PC-3 (cell line): ENCODE measurements around the gene UNC5B. TPM values are rescaled to one million over a fixed set of nuclear protein-coding genes. Genes with fewer than 3 reads are reported as not detected.

Experiments used
- ATAC-seq: fragments of 200-7000 bp; cut with Tn5 transposase; 2 replicates; pipeline ENCODE4 v1.9.1; 2020; ENCODE audit warnings: mild to moderate bottlenecking, moderate library complexity
- BruUV-seq: library from RNA; stranded (reverse); fragments of 400-500 nt; replicated peaks from 2 replicates; lab custom pipeline; 2021; lab: Mats Ljungman, UMichigan
- CTCF ChIA-PET: fragments of 300-600 bp; sonication (Branson Sonifier 250); formaldehyde crosslinking; loops from one replicate; lab custom pipeline; 2022; ENCODE audit warnings: antibody characterized with exemption; lab: Charles Lee
- POLR2A ChIA-PET: fragments of 300-600 bp; sonication (Branson Sonifier 250); formaldehyde crosslinking; loops from one replicate; lab custom pipeline; 2022; ENCODE audit warnings: antibody characterized with exemption; ENCODE audit not compliant: unreplicated experiment; lab: Charles Lee
- DNase-seq: peaks from one replicate; pipeline ENCODE4 v3.0.0-alpha.2; 2015
- H2AFZ ChIP-seq: fragments of 300-600 bp; sonication (generic); 2 replicates; pipeline ENCODE4 v1.6.0; 2016; ENCODE audit warnings: antibody characterized with exemption, low read length
- H3F3A ChIP-seq: fragments of 300-600 bp; sonication (generic); one replicate; pipeline ENCODE4 v1.6.0; 2017; ENCODE audit warnings: antibody characterized with exemption, low read length, control low read depth, mild to moderate bottlenecking; ENCODE audit not compliant: unreplicated experiment
- H3K27ac ChIP-seq: fragments of 300-600 bp; sonication (generic); 2 replicates; pipeline ENCODE4 v1.5.1; 2016; ENCODE audit warnings: mild to moderate bottlenecking, low read length
- H3K27me3 ChIP-seq: fragments of 300-600 bp; sonication (generic); 2 replicates; pipeline ENCODE4 v1.6.1; 2016; ENCODE audit warnings: low read length, mixed read lengths
- H3K36me3 ChIP-seq: fragments of 300-600 bp; sonication (generic); 2 replicates; pipeline ENCODE4 v1.6.1; 2016; ENCODE audit warnings: low read depth, mixed run types, low read length, mixed read lengths
- H3K4me1 ChIP-seq: fragments of 300-600 bp; sonication (generic); 2 replicates; pipeline ENCODE4 v1.5.1; 2016; ENCODE audit warnings: low read length; ENCODE audit not compliant: insufficient read depth
- H3K4me2 ChIP-seq: fragments of 300-600 bp; sonication (generic); 2 replicates; pipeline ENCODE4 v1.6.0; 2016; ENCODE audit warnings: low read length
- H3K4me3 ChIP-seq: fragments of 300-600 bp; sonication (generic); 2 replicates; pipeline ENCODE4 v1.5.1; 2016; ENCODE audit warnings: mild to moderate bottlenecking, low read length, mixed read lengths
- H3K79me2 ChIP-seq: fragments of 300-600 bp; sonication (generic); 2 replicates; pipeline ENCODE4 v1.6.1; 2017; ENCODE audit warnings: low read length, mixed read lengths
- H3K9ac ChIP-seq: fragments of 300-600 bp; sonication (generic); 2 replicates; pipeline ENCODE4 v1.6.0; 2016; ENCODE audit warnings: mild to moderate bottlenecking, low read length
- H3K9me2 ChIP-seq: fragments of 300-600 bp; sonication (generic); replicated peaks from 2 replicates; pipeline ENCODE4 v1.6.1; 2016; ENCODE audit warnings: mixed run types, low read length, mixed read lengths
- H3K9me3 ChIP-seq: fragments of 300-600 bp; sonication (generic); 2 replicates; pipeline ENCODE4 v1.6.1; 2016; ENCODE audit warnings: low read length, mixed read lengths
- H4K20me1 ChIP-seq: fragments of 300-600 bp; sonication (generic); 2 replicates; pipeline ENCODE4 v1.6.1; 2016; ENCODE audit warnings: low read length, mixed read lengths
- EZH2 ChIP-seq: fragments of 300-600 bp; sonication (generic); IDR thresholded peaks from one replicate; pipeline ENCODE4 v1.6.1; 2017; ENCODE audit warnings: antibody characterized with exemption, mild to moderate bottlenecking, low read length; ENCODE audit not compliant: unreplicated experiment
- EZH2phosphoT487 ChIP-seq: fragments of 300-600 bp; sonication (generic); IDR thresholded peaks from 2 replicates; pipeline ENCODE4 v1.6.1; 2018; ENCODE audit warnings: mild to moderate bottlenecking, antibody characterized with exemption, low read length, borderline replicate concordance
- intact Hi-C: fragments of 100-400 bp; cut with micrococcal nuclease; formaldehyde crosslinking; loops from 2 replicates; pipeline ENCODE4 v1.9.0; 2023
- total RNA-seq: library from RNA; depleted of rRNA; stranded (reverse); fragments of >200 nt; gene quantifications from 2 replicates; pipeline ENCODE4 v1.2.3, GENCODE V29; 2014
- TF ChIP-seq, protein P1 (sequence below): fragments of 300-600 bp; sonication (generic); conservative IDR thresholded peaks from 2 replicates; pipeline ENCODE4 v1.5.1; 2017; ENCODE audit warnings: antibody characterized with exemption, low read depth, mild to moderate bottlenecking, low read length

The UNC5B gene
- total RNA-seq, 1 experiment from 2014 or later: 0.26 TPM

DNA sequence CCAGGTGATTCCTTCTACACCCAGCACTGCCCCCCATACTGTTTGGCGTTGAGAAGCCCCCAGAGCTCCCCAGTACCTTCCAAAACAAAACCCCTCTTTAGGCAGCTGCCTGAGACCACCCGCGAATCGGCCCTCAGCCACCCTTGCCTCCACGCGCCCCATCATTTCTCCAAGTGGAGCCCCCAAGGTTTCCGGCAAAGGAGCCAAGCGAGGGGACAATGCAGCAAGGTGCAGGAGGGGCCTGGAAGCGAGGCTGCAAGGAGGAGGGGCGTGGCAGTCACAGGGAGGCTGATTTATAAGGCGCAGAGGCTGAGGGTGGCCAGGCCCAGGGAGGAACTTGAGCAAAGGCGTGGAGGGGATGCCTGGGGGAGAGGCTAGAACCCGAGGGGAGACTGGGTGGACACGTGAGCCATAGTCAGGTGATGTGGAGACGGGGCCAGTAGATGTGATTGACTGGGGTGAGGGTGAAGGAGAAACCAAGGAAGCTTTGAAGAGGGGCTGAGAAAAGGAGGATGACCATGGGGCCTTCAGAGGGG lies 122.9 kb downstream of the UNC5B start:
- Histone ChIP-seq H3K4me2 (no peak overlapping the region), H3K4me3 (no peak overlapping the region), H3K27me3 (no peaks in the 10 kb centered on the region), H4K20me1 (no peaks in the 10 kb centered on the region), H3K9me3 (no peaks in the 10 kb centered on the region), H3K9ac (no peak overlapping the region), H2AFZ (no peak overlapping the region), H3K9me2 (no peaks in the 10 kb centered on the region), H3K27ac (no peak overlapping the region), H3K79me2 (no peaks in the 10 kb centered on the region), H3K36me3 (no peaks in the 10 kb centered on the region), H3F3A (no peaks in the 10 kb centered on the region), H3K4me1 (peaks cover 18% of the 10 kb centered on the region)
- CTCF ChIA-PET: no interaction called here
- TF ChIP-seq EZH2phosphoT487: no peak
- TF ChIP-seq EZH2: no peak
- TF ChIP-seq, protein P1, sequence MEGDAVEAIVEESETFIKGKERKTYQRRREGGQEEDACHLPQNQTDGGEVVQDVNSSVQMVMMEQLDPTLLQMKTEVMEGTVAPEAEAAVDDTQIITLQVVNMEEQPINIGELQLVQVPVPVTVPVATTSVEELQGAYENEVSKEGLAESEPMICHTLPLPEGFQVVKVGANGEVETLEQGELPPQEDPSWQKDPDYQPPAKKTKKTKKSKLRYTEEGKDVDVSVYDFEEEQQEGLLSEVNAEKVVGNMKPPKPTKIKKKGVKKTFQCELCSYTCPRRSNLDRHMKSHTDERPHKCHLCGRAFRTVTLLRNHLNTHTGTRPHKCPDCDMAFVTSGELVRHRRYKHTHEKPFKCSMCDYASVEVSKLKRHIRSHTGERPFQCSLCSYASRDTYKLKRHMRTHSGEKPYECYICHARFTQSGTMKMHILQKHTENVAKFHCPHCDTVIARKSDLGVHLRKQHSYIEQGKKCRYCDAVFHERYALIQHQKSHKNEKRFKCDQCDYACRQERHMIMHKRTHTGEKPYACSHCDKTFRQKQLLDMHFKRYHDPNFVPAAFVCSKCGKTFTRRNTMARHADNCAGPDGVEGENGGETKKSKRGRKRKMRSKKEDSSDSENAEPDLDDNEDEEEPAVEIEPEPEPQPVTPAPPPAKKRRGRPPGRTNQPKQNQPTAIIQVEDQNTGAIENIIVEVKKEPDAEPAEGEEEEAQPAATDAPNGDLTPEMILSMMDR: no peak
- ATAC-seq (no peak), DNase-seq (no peak)
- no TSS peak for BruUV-seq
- POLR2A ChIA-PET: no interaction called here
- intact Hi-C loops: no loop called here

DNA sequence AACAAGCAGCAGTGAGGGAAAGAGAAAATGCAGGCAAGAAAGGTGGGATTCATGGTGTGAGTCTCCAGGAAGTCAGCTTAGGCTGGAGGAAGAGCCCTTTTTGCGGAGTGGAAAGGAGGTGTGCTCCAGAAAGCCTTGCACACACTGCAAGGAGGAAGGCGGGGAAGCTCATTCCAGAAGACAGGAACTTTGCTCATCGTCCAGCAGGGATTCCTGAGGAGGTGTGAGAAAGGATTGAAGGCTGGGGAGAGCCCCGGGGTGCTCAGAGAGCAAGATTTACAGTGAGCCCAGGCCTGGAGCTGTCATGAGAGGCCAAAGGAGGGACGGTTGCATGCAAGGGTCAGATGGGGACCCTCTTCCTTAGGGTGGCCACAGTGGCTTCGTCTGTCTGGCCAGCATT lies 124.3 kb downstream of the UNC5B start:
- DNase-seq (no peak), ATAC-seq (no peak)
- Histone ChIP-seq H3K9ac (no peak overlapping the region), H4K20me1 (no peaks in the 10 kb centered on the region), H3K4me3 (no peak overlapping the region), H2AFZ (no peak overlapping the region), H3K27ac (no peak overlapping the region), H3F3A (no peaks in the 10 kb centered on the region), H3K9me3 (no peaks in the 10 kb centered on the region), H3K27me3 (no peaks in the 10 kb centered on the region), H3K79me2 (no peaks in the 10 kb centered on the region), H3K36me3 (no peaks in the 10 kb centered on the region), H3K9me2 (no peaks in the 10 kb centered on the region), H3K4me2 (no peak overlapping the region), H3K4me1 (peaks cover 30% of the 10 kb centered on the region)
- ChIA-PET CTCF (no interaction called here), POLR2A (no interaction called here)
- intact Hi-C loops: no loop called here
- TF ChIP-seq EZH2phosphoT487 (no peak), EZH2 (no peak)
- TF ChIP-seq, protein P1: no peak
- no TSS peak for BruUV-seq

DNA sequence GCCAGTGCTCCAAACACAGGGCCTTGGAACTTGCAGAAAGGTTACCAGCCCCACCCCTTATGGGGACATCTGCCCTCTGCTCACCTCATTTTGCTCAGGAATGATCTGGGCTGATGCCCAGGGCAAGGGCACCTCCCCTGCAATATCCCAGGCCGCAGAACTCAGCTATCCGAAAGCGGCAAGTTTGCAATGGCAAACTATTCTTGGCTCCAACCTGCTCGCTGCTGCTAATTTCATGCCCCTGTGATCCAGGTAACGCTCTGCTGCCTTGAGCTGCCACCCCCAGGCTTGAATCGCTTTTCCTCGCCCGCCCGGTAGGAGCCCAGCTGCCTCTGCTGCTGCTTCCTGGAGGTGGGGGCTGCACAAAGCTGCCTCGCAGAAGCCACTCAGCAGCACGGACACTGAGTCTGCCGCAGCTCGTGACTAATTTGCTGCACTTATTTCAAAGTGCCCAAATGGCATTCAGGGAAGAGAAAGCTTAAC lies 124.9 kb downstream of the UNC5B start:
- no TSS peak for BruUV-seq
- Histone ChIP-seq H3K4me2 (no peak overlapping the region), H3K27ac (no peak overlapping the region), H4K20me1 (no peaks in the 10 kb centered on the region), H3K79me2 (no peaks in the 10 kb centered on the region), H3K9me3 (no peaks in the 10 kb centered on the region), H3K4me3 (no peak overlapping the region), H3K4me1 (peaks cover 30% of the 10 kb centered on the region), H3K9ac (no peak overlapping the region), H3F3A (no peaks in the 10 kb centered on the region), H3K36me3 (no peaks in the 10 kb centered on the region), H3K27me3 (no peaks in the 10 kb centered on the region), H2AFZ (no peak overlapping the region), H3K9me2 (no peaks in the 10 kb centered on the region)
- intact Hi-C loops: no loop called here
- TF ChIP-seq, protein P1: no peak
- no peak for TF ChIP-seq EZH2phosphoT487
- no peak for TF ChIP-seq EZH2
- ATAC-seq: no peak
- no peak for DNase-seq
- CTCF ChIA-PET: interaction anchor here (0.6 kb wide), 1 partner anchor 18 kb away, joined by 4 read pairs; no protein-coding TSS in a partner anchor
- POLR2A ChIA-PET: no interaction called here
